ENCODE results near the gene CC2D1A. TPM values are rescaled to one million over a fixed set of nuclear protein-coding genes. Genes with fewer than 3 reads are reported as not detected.
A peak's percentile ranks its signal among the peaks of the same experiment; 100 is the strongest.

The CC2D1A gene
- total and polyA plus RNA-seq, 2 experiments from 2014 or later = 23.1 to 39.7 TPM

- DNase-seq (ENCODE audit: low spot score) (no peak), ATAC-seq (no peak)
- Histone ChIP-seq H3K4me1 (ENCODE audit: insufficient read depth) (peaks cover 8% of the 10 kb centered on the region; the same call in 1 of the 2 replicates), H3K4me3 (peak overlapping the region; percentile 54), H3K36me3 (ENCODE audit: insufficient read depth) (peaks cover 10% of the 10 kb centered on the region; the same call in 1 of the 2 replicates), H3K27me3 (ENCODE audit: insufficient read depth) (no peaks in the 10 kb centered on the region), H4K20me1 (replicated peaks; ENCODE audit: insufficient read depth) (peaks cover 5% of the 10 kb centered on the region; the same call in 1 of the 2 replicates), H3K79me2 (replicated peaks; ENCODE audit: insufficient read depth) (peaks cover 17% of the 10 kb centered on the region), H3K27ac (ENCODE audit: low read depth) (no peak overlapping the region), H3F3A (replicated peaks; ENCODE audit: low read depth) (0 out of 2 replicates have a peak, but pooled peaks cover under 1% of the 10 kb centered on the region), H2AFZ (peak overlapping the region; percentile 48; the same call in 1 of the 2 replicates), H3K4me2 (peak overlapping the region; percentile 73), H3K9me2 (ENCODE audit: insufficient read depth) (no peaks in the 10 kb centered on the region)
- H3K9me3 Mint-ChIP-seq = no peaks in the 10 kb centered on the region; the same call in 2 of the 3 replicates
- H3K27ac Mint-ChIP-seq = no peak overlapping the region
- no peaks in the 10 kb centered on the region for H3K27me3 Mint-ChIP-seq (ENCODE audit: insufficient read depth, low read depth, poor library complexity)
- peak overlapping the region; percentile 92 for H3K4me3 Mint-ChIP-seq
- peaks cover 9% of the 10 kb centered on the region for H3K4me1 Mint-ChIP-seq
- no peak for TF ChIP-seq ETS1 (IDR thresholded peaks at IDR 0.05)
- no peak for TF ChIP-seq JUNB (IDR thresholded peaks at IDR 0.05; ENCODE audit: unreplicated experiment)
- TF ChIP-seq CTCF (conservative IDR thresholded peaks at IDR 0.05; ENCODE audit: low read depth in 2 of 2) = no peak
- H3K36me3 Mint-ChIP-seq (ENCODE audit: low read depth) = peaks cover 20% of the 10 kb centered on the region
Observed at GRCh38 chr19:13951799-13952153, 45.8 kb downstream of the CC2D1A start.

- H3K27ac Mint-ChIP-seq = peak within 1 kb of the TSS; percentile 84
- peaks cover 8% of the 10 kb centered on the region; the same call in 1 of the 2 replicates for H3K4me1 ChIP-seq (ENCODE audit: insufficient read depth)
- H4K20me1 ChIP-seq (replicated peaks; ENCODE audit: insufficient read depth) = peaks cover 10% of the 10 kb centered on the region
- H3K4me2 ChIP-seq = peak within 1 kb of the TSS; percentile 90
- peaks cover 26% of the 10 kb centered on the region for H3K36me3 Mint-ChIP-seq (ENCODE audit: low read depth)
- TF ChIP-seq REST (IDR thresholded peaks at IDR 0.05; ENCODE audit: unreplicated experiment) (no peak), POLR2AphosphoS5 (IDR thresholded peaks at IDR 0.05; ENCODE audit: low read depth) (peak; percentile 51), CREB1 (CRISPR knock-in tag; IDR thresholded peaks at IDR 0.05; ENCODE audit: low read depth) (peak; percentile 93), CTCF (conservative IDR thresholded peaks at IDR 0.05; ENCODE audit: low read depth in 2 of 2) (no peak)
- H3K4me3 ChIP-seq = peak within 1 kb of the TSS; percentile 79
- H3F3A ChIP-seq (replicated peaks; ENCODE audit: low read depth) = 0 out of 2 replicates have a peak, but pooled peaks cover 5% of the 10 kb centered on the region
- DNase-seq (ENCODE audit: low spot score) (peak; percentile 100), ATAC-seq (peak; percentile 94)
- no peaks in the 10 kb centered on the region; the same call in 2 of the 3 replicates for H3K9me3 Mint-ChIP-seq
- no peaks in the 10 kb centered on the region for H3K27me3 ChIP-seq (ENCODE audit: insufficient read depth)
- H3K9me2 ChIP-seq (ENCODE audit: insufficient read depth) = no peaks in the 10 kb centered on the region
- peaks cover 9% of the 10 kb centered on the region for H3K4me1 Mint-ChIP-seq
- H3K27ac ChIP-seq (ENCODE audit: low read depth) = peak within 1 kb of the TSS; percentile 95
- H3K36me3 ChIP-seq (ENCODE audit: insufficient read depth) = peaks cover 13% of the 10 kb centered on the region; the same call in 1 of the 2 replicates
- H3K4me3 Mint-ChIP-seq = peak within 1 kb of the TSS; percentile 92
- no peaks in the 10 kb centered on the region for H3K27me3 Mint-ChIP-seq (ENCODE audit: insufficient read depth, low read depth, poor library complexity)
- peaks cover 17% of the 10 kb centered on the region for H3K79me2 ChIP-seq (replicated peaks; ENCODE audit: insufficient read depth)
- peak within 1 kb of the TSS; percentile 48; the same call in 1 of the 2 replicates for H2AFZ ChIP-seq
Observed at GRCh38 chr19:13952154-13952930, 46.3 kb downstream of the CC2D1A start, which contains the start of gene DCAF15. Gene DCAF15 (plus strand): TSS chr19:13952509. CDS start chr19:13952513, 4 bp downstream.
